GM21515 (cell line): ENCODE measurements around the gene TRAK2.

Source experiments
- ATAC-seq: cut with Tn5 transposase; IDR thresholded peaks from one replicate; pipeline ENCODE4 v1.9.1; 2021; ENCODE audit not compliant: unreplicated experiment

Gene TRAK2

GRCh38 chr2:201363857-201364560, 87.2 kb downstream of the TRAK2 start:
- peak; percentile 67 for ATAC-seq

DNA sequence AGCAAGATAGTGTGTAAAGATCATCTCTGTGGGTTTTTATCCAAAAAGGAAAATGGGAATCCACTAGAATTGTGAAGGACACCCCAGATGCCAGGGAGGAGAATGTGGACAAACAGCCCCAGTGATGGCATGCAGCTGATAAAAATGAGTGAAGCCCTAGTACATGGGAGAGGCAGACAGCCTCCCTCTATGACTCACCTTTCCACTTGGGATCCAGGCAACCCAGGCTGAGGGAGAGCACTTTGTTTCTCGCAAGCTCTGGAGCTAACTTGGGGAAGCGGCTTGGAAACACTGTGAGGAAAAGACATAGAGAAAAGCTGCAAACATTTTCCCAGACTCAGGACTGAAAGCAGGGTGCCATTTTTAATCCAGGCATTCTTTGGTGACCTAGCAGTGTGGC, 88.9 kb downstream of the TRAK2 start:
- no peak for ATAC-seq

DNA sequence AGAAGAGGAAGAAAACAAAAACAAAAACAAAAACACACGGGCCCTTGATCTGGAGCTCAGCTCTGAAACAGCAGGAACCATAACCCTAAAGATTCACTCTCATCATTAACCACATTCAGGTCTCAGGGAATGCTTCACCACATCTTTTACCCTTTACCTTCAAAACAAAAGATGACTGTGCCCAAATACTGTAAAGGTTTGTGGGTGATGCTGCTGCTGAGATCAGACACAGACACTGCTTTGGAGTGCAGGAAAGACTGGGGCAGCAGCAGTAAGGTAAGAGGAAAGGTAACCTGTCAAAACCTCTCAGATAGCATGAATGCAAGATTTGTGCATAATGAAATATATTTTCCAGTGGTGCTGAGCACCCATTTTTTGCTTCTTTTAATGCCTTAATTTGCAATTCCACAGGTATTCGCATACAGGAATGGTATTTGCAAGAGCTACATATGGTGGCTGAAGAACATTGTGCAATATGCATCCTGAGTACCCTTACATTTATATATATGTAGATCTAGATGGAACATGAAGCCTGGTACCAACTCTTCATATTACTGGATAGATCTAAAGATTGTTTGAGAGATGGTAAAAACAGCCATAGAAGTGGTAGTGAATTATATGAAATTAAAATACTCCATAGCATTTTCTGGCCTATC, 90.1 kb downstream of the TRAK2 start:
- ATAC-seq, result no peak

DNA sequence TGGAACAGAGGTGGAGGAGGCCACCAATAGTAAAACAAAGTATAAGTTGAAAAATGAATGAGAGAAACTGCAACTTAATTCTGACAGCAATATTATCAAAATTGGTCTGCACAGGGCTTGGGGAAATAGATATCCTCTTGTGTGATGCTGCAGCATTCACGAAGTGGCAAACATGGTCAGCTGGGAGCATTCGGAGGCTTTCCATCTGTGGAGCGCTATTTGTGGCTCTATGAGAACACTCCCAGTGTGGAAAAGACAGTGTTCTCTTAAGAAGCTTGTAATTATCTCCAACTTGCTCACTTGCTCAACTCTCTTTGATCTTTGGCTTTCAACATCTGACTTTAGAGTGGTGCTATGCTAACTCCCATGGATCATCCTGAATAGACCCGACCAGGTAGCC, 91.0 kb downstream of the TRAK2 start:
- no peak for ATAC-seq

GRCh38 chr2:201358684-201359083, 92.6 kb downstream of the TRAK2 start:
- no peak for ATAC-seq

GRCh38 chr2:201357221-201357620, 94.0 kb downstream of the TRAK2 start, which contains the start of gene FLACC1:
TSS of gene FLACC1 (minus strand) at chr2:201357345. CDS start at chr2:201351404, 5,941 bp downstream.
- ATAC-seq, result no peak

- ATAC-seq, result no peak
Measured at GRCh38 chr2:201353116-201353515, 98.1 kb downstream of the TRAK2 start.

GRCh38 chr2:201350879-201351278, 100.4 kb downstream of the TRAK2 start:
- no peak for ATAC-seq

GRCh38 chr2:201349601-201350000, 101.7 kb downstream of the TRAK2 start:
- no peak for ATAC-seq

- no peak for ATAC-seq
Measured at GRCh38 chr2:201348758-201349157, 102.5 kb downstream of the TRAK2 start.

- ATAC-seq, result no peak
Measured at GRCh38 chr2:201347138-201347537, 104.1 kb downstream of the TRAK2 start.

DNA sequence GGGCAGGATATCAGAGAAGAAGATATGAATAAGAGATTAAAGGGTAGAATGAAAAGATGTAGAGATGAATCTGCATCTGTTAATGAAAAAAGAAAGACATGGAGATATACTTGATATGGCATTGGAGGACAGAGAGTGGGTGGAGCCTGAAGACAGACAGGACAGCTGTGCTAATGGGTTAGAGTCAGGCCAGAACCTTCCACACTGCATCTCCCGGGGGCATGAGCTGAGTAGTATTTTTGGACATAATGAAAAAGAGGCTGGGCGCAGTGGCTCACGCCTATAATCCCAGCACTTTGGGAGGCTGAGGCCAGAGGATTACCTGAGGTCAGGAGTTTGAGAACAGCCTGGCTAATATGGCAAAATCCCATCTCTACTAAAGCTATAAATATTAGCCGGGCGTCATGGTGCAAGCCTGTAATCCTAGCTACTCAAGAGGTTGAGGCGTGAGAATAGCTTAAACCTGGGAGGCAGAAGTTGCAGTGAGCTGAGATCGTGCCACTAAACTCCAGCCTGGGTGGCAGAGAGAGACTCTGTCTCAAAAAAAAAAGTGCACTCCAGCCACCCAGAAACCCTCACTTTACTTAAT, 105.5 kb downstream of the TRAK2 start:
- ATAC-seq, result no peak

DNA sequence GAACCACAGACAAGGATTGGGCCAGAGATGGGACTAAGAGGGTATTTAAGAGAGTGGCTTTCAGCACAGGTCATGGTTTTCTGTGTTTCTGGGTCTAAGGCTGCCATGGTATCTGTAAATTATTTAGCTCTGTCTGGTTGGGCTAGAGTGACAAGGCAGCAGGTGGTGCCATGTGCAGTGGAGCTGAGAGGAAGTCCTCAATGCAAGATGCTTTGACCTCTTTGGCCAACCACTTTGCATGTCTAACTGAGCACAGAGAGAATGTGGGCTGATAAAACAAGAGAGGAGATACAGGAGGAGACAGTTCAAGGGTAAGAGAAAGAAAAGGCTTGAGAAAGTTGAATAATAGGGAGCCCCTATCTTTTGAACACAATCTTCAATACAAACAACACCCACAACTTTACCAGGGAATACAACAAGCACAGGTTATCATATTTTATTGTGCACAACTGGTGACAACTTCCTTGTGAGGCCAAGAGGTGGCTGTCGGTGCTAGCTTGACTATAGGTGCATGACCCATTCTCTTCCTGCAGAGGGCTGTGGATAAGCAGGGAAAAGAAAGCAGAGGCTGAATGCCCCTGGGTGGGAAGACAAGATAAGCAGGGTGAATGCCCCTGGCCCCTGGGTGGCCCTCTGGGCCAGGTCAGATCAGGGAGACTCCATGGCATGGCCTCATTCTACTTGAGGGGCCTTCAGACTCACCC, 106.4 kb downstream of the TRAK2 start:
- peak; percentile 75 for ATAC-seq

DNA sequence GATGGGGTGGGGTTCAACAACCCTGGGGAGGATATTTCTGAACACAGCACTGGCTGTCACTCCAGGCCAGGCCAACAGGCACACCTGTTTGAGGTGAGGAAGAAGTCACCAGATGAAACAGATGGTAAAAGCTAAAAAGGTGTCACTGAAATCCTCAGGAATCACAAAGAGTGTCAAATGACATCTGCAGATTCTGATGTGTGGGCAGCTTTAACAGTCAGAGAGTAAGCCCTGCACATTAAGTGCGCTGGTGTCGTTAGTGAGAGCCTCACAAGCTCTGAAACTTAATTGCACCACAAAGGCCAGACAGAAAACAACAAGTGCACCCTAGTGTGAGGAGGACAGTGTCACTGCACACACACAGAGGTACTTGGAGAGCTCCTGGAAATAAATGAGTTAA, 107.7 kb downstream of the TRAK2 start:
- ATAC-seq, result no peak

GRCh38 chr2:201342923-201343322, 108.3 kb downstream of the TRAK2 start:
- ATAC-seq, result no peak

DNA sequence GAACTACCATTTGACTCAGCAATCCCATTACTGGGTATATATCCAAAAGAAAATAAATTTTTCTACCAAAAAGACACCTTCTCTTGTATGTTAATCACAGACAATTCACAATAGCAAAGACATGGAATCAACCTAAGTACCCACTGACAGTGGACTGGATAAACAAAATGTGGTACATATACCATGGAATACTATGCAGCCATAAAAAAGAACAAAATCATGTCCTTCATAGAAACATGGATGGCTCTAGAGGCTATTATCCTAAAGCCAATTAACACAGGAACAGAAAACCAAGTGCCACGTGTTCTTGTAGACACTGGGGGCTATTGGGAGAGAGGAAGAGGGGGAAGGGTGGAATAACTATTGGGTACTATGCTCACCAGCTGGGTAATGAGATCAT, 121.8 kb downstream of the TRAK2 start:
- ATAC-seq, result no peak

GRCh38 chr2:201327678-201328077, 123.6 kb downstream of the TRAK2 start:
- ATAC-seq, result no peak
